Fibroblast of skin of back (primary cell): ENCODE measurements around the gene CPED1.
"Not testable (repeated sequence)": the region's sequence is repeated elsewhere in the genome, so short reads cannot be mapped to it uniquely, and the experiment has no call there.

Experiments
- DNase-seq: peaks from one replicate; pipeline ENCODE4 v3.0.0-alpha.2; 2013

CPED1 gene

DNA sequence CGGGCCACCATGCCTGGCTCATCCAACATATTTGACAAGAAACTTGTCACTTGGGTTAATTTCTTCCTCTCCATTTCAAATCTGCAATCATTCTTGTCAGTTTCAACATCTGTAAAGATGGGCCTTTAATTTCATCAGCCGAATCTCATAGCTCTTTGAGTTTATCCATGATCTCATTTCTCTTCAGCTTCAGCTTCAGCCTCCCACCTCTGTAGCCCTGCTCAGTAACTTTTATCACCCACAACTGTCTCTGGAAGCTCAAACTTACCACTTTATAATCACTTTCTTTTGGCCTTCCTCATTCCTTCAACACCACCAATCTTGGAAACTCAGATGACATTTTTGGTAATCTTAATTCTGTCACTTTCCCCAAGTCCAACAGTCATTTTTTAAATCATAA is 83.2 kb downstream of the CPED1 start:
- DNase-seq, result no peak

- no peak for DNase-seq
Measured at GRCh38 chr7:121072826-121073225, 84.3 kb downstream of the CPED1 start.

DNA sequence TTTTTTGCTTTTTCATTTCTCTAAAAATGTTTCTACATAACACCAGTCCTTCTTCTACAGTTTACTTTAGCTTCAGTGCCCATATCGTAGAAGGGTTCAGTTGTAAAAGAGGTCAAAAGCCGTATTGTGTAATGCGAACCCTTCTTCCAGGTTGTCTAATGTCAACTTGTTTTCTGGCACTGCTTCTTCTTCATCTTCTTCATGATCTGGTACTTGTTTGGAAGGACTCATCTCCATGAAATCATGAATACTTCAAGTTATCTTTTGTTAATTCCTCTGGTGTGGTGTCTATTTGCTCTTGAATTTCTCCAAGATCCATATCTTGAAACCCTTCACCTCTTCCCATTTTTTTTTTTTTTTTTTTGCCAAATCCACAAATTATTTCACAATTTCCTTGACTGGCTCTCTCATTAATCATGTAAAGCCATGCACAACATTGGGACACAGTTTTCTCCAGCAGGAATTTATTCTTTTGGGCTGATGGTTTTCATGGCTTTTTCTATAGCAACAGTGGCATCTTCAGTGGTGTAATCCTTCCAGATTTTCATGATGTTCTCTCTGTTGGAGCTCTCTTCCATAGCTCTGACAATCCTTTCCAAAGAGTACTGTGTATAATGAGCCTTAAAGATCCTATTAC is 85.1 kb downstream of the CPED1 start:
- DNase-seq, result no peak

- not testable (repeated sequence) for DNase-seq
Measured at GRCh38 chr7:121075424-121075841, 86.9 kb downstream of the CPED1 start.

DNA sequence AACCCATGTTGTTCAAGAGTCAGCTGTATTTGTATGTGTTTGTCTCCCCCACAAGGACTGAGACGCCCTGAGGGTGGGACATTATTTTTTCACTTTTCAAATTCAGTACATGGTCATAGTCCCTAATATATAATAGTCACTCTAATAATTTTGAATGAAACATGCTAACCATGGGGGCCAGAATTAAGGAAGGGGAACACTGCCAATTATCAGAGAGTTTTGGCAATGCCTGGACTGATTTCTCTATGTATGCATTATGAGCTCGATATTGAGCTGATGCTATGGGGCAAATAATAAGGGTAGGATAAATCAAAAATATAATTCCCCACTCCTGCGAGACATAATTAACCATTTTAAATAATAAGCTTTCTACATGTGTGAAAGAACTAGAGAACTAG is 87.4 kb downstream of the CPED1 start:
- no peak for DNase-seq

- peak; percentile 69 for DNase-seq
Measured at GRCh38 chr7:121076350-121077164, 88.0 kb downstream of the CPED1 start.

GRCh38 chr7:121077165-121077630 is 88.7 kb downstream of the CPED1 start:
- DNase-seq, result no peak

GRCh38 chr7:121078701-121079227 is 90.3 kb downstream of the CPED1 start:
- no peak for DNase-seq

DNA sequence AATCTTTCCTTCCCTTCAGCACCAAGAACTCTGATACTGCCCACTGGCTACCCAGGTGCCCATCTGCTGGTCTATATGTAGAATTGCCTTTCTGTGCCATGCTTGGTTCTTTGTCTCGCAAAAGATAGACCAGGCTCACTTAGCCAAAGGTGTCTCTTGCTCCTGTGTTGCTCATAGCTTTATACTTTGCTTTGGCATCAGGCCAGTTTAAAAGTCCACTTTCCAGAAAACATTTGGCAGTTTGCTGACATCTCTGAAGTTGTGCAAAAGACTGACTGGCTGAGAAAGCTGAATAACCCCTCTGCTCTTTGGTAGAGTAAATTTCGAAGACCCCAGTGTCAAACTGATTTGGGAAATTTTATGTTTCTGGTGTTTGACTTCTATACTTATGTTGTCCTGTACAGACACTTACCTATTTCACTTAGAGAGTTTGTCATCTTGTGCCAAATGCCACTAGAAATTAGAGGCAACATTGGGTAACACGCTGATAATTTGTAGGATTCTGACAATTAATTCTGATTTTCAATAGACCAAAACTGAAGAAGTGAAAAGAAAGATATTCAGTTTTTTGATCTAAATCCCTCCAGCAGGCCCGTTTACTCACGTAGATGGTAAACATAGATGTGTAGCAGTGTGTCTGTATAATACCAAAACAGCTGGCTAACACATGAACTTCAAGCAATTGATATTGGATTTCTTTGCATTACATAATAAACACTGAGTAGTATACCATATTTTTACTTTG is 91.1 kb downstream of the CPED1 start:
- DNase-seq, result peak; percentile 7

DNA sequence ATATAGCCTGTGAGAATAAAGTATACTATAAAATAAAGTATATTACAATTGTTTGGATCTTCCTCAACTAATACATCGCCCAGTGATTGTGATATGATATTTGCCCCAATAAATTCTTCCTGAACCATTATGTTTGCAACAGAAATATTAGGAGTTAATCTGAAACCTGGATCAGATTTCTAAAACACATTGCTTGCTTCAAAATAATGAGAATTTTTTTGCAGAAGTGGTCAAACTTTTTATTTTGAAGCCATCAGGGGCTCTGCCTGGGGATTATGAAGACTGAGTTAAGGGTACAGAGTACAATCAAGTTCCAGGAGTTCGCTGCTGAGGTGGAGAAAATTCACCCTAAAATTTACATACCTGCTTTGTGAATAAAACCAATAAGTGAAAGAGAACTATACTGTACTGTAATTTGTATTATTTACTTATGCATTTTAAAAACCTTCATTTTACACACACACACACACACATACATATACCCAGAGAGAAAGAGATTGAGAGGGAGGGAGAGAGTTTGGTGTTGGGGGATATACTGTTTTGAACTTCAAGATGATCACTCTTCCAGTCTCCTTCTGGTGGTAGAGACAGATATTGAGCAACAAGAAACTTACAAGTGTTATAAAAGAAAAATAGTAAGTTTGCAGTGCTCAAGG is 91.9 kb downstream of the CPED1 start:
- no peak for DNase-seq

GRCh38 chr7:121080913-121081326 is 92.4 kb downstream of the CPED1 start:
- no peak for DNase-seq

- DNase-seq, result peak; percentile 78
Measured at GRCh38 chr7:121081327-121081936, 92.9 kb downstream of the CPED1 start.

GRCh38 chr7:121082400-121083101 is 94.0 kb downstream of the CPED1 start:
- DNase-seq, result no peak

GRCh38 chr7:121083138-121083789 is 94.8 kb downstream of the CPED1 start:
- peak; percentile 82 for DNase-seq

DNA sequence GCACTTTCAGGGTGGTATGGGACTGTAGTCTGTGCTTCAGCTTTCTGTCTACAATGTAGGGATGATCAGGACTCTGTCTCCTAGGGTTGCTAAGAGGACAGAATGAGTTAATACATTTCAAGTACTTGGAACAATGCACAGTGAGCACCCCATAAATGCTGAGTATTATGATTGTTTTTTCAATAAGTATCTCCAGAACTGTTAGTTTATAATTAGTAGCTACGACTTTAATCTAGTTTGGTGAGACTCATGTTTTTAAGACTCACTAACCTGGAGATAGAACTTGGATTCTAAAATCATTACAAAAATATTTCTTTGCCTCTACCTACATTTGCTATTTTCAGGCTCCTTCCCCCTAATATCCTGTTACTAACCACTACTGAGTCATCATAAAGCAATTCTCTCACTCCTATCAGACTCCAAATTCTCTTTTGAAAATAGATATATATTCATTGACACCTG is 95.3 kb downstream of the CPED1 start:
- DNase-seq, result peak; percentile 36

GRCh38 chr7:121084256-121084655 is 95.7 kb downstream of the CPED1 start:
- DNase-seq, result no peak

- DNase-seq, result peak; percentile 97
Measured at GRCh38 chr7:121084748-121085336, 96.3 kb downstream of the CPED1 start.

- peak; percentile 43 for DNase-seq
Measured at GRCh38 chr7:121085922-121086321, 97.4 kb downstream of the CPED1 start.

GRCh38 chr7:121088870-121089269 is 100.4 kb downstream of the CPED1 start:
- DNase-seq, result no peak

GRCh38 chr7:121094829-121095228 is 106.3 kb downstream of the CPED1 start:
- DNase-seq, result no peak
